NCI-H2171 treated with DMSO at 0.1 percent for 48 hours (cell line): ENCODE results near the gene CLEC16A.

Experiments
- DNase-seq: peaks from one replicate; lab custom pipeline; 2025; lab: John Stamatoyannopoulos, UW

CLEC16A gene

GRCh38 chr16:11121914-11122692 is 177.7 kb downstream of the CLEC16A start:
- DNase-seq = no peak

DNA sequence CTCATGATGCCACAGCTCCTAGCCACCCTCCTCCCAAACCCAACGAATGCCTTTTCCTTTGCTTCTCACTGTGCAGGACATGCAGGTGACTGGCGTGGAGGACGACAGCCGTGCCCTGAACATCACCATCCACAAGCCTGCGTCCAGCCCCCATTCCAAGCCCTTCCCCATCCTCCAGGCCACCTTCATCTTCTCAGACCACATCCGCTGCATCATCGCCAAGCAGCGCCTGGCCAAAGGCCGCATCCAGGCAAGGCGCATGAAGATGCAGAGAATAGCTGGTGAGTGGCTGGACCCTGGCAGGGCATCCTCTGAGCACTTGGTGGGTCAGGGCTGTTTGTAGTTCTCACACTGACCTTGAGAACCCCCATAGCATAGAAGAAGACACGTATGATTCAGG is 179.3 kb downstream of the CLEC16A start:
- DNase-seq = no peak

DNA sequence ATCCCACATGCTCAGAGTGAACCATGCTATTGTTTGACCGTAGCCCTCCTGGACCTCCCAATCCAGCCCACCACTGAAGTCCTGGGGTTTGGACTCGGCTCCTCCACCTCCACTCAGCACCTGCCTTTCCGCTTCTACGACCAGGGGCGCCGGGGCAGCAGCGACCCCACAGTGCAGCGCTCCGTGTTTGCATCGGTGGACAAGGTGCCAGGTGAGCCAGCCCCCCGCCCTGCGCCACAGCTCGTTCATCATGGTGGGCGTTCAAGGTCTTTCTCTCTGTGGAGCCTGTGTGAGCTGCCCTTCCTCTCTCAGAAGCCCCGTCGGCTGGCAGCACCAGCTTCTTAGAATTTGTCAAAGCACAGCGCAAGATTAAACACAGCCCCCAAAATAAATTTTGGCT is 181.6 kb downstream of the CLEC16A start:
- DNase-seq = no peak

GRCh38 chr16:11126399-11127054 is 182.2 kb downstream of the CLEC16A start:
- DNase-seq = no peak

- no peak for DNase-seq
Measured at GRCh38 chr16:11127610-11128195, 183.3 kb downstream of the CLEC16A start.

- no peak for DNase-seq
Measured at GRCh38 chr16:11128211-11129141, 184.1 kb downstream of the CLEC16A start.

- DNase-seq = no peak
Measured at GRCh38 chr16:11129378-11129781, 185.0 kb downstream of the CLEC16A start.

- DNase-seq = no peak
Measured at GRCh38 chr16:11130978-11131665, 186.8 kb downstream of the CLEC16A start.

DNA sequence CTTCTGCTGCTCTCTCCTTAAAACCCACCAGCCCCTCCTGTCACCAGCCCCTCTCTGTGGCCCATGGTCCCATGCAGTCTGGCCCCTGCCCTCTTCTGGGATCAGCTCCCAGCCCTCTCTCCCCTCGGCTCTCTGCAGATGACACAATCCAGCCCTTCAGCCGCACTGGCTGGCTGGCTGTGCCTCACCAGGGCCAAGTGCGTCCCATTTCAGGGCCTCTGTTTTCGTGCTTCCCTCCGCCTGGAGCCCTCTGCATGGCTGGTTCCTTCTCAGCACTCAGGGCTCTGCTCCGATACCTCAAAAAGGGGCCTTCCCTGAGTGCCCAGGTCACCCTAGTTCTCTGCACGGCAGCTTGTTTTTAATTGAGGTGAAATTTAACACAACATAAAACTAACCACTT is 187.3 kb downstream of the CLEC16A start:
- no peak for DNase-seq

DNA sequence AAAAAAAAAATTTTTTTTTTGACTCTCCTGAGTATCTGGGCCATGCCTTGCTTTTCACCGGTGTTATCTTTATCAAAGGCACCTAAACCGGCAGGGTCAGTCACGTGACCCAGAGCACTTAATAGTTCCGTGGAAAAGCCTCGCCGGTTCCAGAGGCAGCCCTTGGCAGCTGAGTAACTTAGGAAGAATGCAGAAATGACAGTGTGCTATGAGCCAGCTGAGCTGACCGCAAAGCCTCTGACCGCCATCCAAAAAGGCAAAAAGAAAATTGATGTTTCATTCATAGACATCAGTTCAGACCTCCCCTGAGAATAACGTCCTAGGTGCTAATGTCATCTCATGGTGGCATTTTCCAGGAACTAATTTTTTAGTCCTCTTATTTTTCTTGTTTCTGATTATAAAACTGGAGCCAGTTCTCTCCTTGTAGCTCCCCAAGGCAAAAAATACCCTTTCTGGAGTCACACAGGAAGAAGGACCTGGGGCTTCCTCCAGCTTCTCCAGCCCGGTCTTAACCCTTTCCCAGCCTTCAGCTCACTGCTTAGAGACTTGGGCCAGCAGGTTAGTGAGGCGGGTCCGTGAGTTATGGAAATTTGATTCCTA is 189.1 kb downstream of the CLEC16A start:
- DNase-seq = no peak

DNA sequence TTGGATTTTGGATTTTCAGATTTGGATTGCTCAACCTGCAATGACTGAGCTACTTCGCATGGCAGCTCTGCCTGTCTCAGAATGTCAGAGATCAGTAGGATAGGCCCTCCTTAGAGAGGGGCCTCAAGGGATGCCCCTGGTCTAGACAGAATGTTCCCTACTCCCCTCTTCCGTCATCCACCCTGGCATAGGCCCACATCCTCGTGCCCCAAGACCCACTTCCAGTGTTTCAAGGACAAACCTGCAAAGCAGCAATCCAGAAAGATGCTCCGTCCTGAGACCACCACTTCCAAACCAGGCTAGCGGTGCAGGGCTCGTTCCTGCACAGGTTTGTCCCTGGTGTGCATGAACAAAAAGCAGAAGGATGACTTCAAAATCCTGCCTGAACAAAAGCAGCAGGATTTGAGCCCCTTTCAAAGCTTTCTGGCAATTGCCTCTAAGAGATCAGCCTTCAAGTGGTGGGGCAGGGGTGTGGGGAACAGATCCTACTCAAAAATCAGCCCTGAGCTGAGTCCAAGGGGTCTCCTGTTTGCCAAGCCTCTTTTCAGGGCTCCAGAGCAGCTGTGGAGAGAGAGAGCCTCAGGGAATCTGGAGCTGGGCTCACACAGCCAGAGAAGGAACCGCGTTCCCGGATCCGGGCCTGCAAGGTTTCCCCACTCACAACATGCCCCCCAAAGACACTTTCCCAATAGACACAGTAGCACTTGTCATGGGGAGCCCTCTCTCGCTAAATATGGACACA is 190.5 kb downstream of the CLEC16A start:
- no peak for DNase-seq

DNA sequence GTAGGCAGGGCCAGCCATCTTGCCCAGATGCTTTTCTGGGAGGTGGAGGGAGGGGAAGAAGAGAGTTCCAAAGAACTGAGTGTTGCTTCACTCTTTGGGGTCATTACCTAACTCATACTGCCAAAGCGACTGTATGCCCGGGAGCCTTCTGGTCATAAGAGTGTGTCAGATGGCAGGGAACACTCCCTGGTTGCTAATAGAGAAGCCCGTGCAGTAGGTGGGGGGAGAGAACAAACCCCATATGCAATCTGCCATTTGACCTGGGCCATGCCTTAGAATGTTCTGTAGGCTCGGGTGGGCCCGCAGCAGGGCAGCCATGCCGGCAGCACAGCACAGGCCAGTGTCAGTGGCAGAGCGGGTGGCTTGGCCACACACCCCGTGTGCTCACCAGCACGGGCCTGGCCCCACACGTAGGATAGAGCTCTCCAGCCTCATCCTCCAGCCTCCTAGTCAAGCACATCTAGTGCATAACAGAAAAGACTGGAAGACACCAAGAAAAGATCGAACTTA is 191.2 kb downstream of the CLEC16A start:
- peak; percentile 34 for DNase-seq

DNA sequence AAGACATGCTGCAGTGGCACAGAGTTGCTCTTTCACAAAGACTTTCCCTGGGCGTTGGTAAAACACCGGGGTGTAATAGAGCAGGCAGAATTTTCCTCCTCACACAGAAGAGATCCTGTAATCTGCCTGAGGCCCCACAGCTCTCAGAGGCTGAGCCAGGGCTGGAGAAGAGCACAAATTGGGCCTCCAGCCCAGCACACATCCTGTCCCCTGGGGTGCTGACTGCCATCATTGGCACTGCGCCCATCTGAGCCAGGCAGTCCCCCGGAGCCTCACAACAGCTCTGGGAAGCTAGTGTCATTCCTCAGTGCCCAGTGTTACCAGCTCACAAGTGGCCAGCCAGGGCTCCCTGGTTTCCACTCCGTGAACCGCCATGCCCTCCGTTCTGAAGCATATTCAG is 192.2 kb downstream of the CLEC16A start:
- DNase-seq = peak; percentile 72

DNA sequence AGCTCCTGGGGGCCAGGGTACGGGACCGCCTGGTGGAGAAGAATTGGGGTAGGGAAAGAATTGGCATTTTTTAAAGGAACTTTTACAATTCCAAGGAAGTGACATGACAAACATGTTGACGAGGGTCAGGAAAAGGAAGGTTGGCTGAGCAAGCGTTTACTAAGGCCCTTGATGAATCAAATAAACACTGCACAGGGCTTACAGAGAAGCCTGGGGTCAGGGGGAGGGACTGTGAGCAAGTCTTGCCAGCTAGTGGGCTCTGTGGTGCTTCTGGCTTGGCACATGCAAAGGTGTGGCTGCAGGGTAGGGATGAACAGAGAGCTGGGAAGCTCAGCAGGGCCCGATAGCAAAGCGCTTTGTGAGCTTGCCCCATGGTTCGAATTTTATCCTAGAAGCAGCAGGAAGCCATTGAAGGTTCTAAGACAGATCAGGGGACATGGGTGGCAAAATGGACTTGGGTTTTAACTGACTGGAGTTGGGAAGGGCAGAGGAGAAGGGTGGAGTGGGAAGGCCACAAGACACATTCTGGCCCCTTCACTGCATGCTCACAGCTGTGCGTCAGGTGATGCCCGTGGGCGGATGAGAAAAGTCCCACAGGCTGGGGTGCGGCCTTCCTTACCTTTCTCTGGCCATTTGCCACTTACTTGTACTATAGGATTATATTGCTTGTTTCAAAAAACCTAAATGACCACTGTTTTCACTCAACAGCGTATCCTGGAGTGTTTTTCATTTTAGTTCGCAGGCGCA is 193.8 kb downstream of the CLEC16A start:
- no peak for DNase-seq

DNA sequence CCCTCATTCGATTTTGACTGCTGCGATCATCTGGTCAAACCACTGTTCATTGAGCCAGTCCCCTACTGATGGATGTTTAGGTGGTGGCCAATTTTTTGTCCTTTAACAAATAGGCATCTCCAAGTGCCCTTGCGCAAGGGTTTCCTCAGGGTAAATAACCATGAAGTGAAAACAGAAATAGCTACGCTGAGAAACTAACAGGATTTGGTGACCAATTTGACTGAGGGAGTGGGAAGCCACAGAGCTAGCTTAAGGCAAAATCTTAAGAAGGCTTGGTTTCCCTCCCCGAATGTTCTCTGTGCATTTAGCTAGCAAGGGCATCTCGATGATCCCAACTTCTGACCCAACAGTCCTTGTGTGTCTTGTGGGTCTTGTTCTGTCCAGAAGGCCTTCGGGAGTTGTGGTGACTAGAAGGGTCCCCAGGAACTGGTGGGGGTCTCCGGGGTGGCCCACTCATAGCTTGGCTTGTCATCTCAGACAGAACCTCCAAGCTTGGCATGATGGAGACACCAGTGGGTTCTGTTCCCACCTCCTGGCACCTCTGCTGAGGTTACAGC is 194.5 kb downstream of the CLEC16A start:
- DNase-seq = no peak

- DNase-seq = no peak
Measured at GRCh38 chr16:11139326-11140097, 195.1 kb downstream of the CLEC16A start.

- no peak for DNase-seq
Measured at GRCh38 chr16:11140098-11140375, 195.7 kb downstream of the CLEC16A start.

- no peak for DNase-seq
Measured at GRCh38 chr16:11140466-11140865, 196.1 kb downstream of the CLEC16A start.

- DNase-seq = no peak
Measured at GRCh38 chr16:11140867-11141266, 196.5 kb downstream of the CLEC16A start.
